Osteocyte (in vitro differentiated cells): ENCODE data around the gene ACYP2. TPM values are rescaled to one million over a fixed set of nuclear protein-coding genes. Genes with fewer than 3 reads are reported as not detected.

Source experiments
- DNase-seq: peaks from one replicate; pipeline ENCODE4 v3.0.0; 2021; ENCODE audit warnings: mixed read lengths; ENCODE audit not compliant: unreplicated experiment; ENCODE audit errors: extremely low spot score
- H3K27ac Mint-ChIP-seq: one replicate; pipeline ENCODE4 v1.8.0; 2021; ENCODE audit warnings: mild to moderate bottlenecking, mixed read lengths; ENCODE audit not compliant: unreplicated experiment
- H3K27me3 Mint-ChIP-seq: one replicate; pipeline ENCODE4 v1.8.0; 2021; ENCODE audit warnings: mixed read lengths; ENCODE audit not compliant: unreplicated experiment
- H3K36me3 Mint-ChIP-seq: one replicate; pipeline ENCODE4 v1.8.0; 2021; ENCODE audit warnings: mixed read lengths; ENCODE audit not compliant: unreplicated experiment
- H3K4me1 Mint-ChIP-seq: one replicate; pipeline ENCODE4 v1.8.0; 2021; ENCODE audit warnings: mixed read lengths; ENCODE audit not compliant: unreplicated experiment
- H3K4me3 Mint-ChIP-seq: one replicate; pipeline ENCODE4 v1.8.0; 2021; ENCODE audit warnings: mild to moderate bottlenecking, moderate library complexity, mixed read lengths; ENCODE audit not compliant: unreplicated experiment
- H3K9me3 Mint-ChIP-seq: one replicate; pipeline ENCODE4 v1.8.0; 2021; ENCODE audit warnings: mixed read lengths; ENCODE audit not compliant: unreplicated experiment
- total RNA-seq: library from RNA; stranded (reverse); gene quantifications from 2 replicates; pipeline ENCODE4 v1.2.1, GENCODE V29; 2021
- TF ChIP-seq, protein P1 (sequence below): fragments of 200-600 bp; sonication (generic); IDR thresholded peaks from 2 replicates; pipeline ENCODE4 v1.5.0; 2021; ENCODE audit warnings: antibody characterized with exemption, mild to moderate bottlenecking, moderate library complexity

Gene ACYP2
- total RNA-seq, 1 donor from 2014 or later = 10.4 TPM

DNA sequence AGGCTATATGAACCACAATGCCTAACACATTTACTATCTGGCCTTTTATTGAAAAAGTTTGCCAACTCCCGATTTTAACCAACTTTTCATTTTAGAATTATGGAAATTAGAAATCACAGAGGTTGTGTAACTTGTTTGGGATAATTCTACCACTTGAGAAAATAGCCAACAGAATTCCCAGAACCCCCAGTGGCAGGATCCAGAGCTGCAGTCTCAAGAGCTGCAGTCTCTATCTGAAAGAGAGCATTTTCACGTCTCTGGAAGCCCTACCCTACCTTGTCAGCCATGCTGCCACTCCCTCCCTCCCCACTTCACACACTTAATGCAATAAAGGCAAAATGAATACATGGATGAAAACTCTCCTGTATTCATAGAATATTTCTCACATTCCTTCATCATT is 164.0 kb downstream of the ACYP2 start:
- peaks cover 3% of the 10 kb centered on the region for H3K36me3 Mint-ChIP-seq
- TF ChIP-seq, protein P1, sequence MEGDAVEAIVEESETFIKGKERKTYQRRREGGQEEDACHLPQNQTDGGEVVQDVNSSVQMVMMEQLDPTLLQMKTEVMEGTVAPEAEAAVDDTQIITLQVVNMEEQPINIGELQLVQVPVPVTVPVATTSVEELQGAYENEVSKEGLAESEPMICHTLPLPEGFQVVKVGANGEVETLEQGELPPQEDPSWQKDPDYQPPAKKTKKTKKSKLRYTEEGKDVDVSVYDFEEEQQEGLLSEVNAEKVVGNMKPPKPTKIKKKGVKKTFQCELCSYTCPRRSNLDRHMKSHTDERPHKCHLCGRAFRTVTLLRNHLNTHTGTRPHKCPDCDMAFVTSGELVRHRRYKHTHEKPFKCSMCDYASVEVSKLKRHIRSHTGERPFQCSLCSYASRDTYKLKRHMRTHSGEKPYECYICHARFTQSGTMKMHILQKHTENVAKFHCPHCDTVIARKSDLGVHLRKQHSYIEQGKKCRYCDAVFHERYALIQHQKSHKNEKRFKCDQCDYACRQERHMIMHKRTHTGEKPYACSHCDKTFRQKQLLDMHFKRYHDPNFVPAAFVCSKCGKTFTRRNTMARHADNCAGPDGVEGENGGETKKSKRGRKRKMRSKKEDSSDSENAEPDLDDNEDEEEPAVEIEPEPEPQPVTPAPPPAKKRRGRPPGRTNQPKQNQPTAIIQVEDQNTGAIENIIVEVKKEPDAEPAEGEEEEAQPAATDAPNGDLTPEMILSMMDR = no peak
- DNase-seq = no peak
- H3K27ac Mint-ChIP-seq = no peak overlapping the region
- no peaks in the 10 kb centered on the region for H3K9me3 Mint-ChIP-seq
- peaks cover 3% of the 10 kb centered on the region for H3K4me1 Mint-ChIP-seq
- peaks cover 19% of the 10 kb centered on the region for H3K27me3 Mint-ChIP-seq
- H3K4me3 Mint-ChIP-seq = no peak overlapping the region

DNA sequence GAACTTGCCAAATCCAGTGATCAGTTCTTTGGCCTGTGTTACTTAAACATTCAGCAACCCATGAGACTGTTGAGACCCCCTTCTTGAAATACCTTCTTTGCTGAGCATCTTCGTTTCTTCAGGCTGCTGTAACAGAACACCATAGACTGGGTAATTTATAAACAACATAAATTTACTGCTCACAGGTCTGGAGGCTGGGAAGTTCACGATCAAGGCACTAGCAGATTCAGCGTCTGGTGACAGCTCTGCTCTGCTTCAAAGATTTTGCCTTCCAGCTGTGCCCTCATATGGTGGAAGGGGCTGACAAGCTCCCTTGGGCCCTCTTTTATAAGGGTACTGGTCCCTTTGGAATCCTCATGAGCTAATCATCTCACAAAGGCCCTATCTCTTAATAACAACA is 169.4 kb downstream of the ACYP2 start:
- TF ChIP-seq, protein P1 = no peak
- peaks cover 16% of the 10 kb centered on the region for H3K27me3 Mint-ChIP-seq

DNA sequence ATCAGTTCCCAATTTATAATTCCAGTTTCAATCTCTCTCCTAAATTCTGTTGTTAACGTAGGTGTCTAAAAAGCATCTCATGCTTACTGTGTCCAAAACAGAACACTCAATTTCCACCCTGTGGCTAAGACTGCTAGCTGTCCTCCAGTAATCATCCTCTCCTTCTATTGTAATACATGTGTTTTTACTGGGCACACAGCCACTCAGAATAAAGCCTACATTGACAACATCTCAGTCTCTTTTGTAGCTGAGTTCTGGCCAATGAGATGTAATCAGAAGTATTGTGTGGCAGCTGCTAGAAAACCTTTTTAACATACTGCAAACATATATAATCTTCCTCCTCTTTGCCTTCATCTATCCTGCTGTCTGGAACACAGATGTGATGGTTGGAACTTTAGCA is 170.0 kb downstream of the ACYP2 start:
- H3K36me3 Mint-ChIP-seq = peaks cover 3% of the 10 kb centered on the region
- TF ChIP-seq, protein P1 = no peak
- H3K4me1 Mint-ChIP-seq = no peaks in the 10 kb centered on the region
- DNase-seq = no peak
- no peak overlapping the region for H3K27ac Mint-ChIP-seq
- H3K9me3 Mint-ChIP-seq = no peaks in the 10 kb centered on the region
- H3K27me3 Mint-ChIP-seq = peaks cover 10% of the 10 kb centered on the region
- no peak overlapping the region for H3K4me3 Mint-ChIP-seq

More for the DNA sequence above, 169.4 kb downstream of the ACYP2 start:
- no peak overlapping the region for H3K27ac Mint-ChIP-seq
- no peak for DNase-seq
- peaks cover 3% of the 10 kb centered on the region for H3K36me3 Mint-ChIP-seq
- no peaks in the 10 kb centered on the region for H3K4me1 Mint-ChIP-seq
- H3K4me3 Mint-ChIP-seq = no peak overlapping the region
- H3K9me3 Mint-ChIP-seq = no peaks in the 10 kb centered on the region

DNA sequence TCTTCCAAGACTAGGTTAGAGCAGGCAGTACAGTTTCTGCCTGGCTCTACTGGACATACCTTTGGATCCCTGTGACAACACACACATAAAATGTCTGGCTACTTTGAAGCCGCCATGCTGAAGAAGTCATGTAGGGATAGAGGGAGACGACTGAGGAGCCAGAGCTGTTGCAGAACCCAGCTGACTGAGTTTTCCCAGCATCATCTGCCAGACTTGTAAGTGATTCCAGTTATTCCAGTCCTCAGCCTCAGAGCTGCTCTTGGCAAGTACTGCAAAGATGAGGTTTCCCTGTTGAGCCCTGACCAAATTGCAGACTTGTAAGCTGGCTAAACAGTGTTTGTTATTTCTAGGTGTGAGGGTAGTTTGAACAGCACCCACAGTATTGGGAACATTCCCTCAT is 172.1 kb downstream of the ACYP2 start:
- Mint-ChIP-seq H3K27me3 (peaks cover 12% of the 10 kb centered on the region), H3K4me3 (no peak overlapping the region), H3K4me1 (no peaks in the 10 kb centered on the region), H3K9me3 (no peaks in the 10 kb centered on the region), H3K36me3 (no peaks in the 10 kb centered on the region), H3K27ac (no peak overlapping the region)
- no peak for DNase-seq
- TF ChIP-seq, protein P1 = no peak

DNA sequence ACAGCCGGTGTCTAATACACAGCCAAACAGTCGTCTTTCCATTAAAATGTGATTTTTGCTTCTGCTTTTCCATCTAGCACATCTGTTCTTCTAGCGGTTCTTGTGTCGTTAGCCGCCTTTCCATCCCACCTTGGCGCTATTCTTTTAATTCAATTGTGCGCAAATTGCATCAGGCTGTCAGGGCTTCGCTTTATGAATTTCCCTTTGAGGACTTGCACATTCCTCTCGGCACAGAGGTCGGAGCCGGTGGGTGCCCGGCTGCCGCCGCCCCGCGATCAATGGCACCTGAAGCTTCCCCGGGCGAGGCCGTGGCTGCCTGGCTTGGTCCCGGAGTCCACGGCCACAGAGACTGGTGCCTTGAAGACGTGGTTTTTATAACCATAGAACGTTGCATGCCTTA is 174.5 kb downstream of the ACYP2 start:
- Mint-ChIP-seq H3K27ac (no peak overlapping the region), H3K4me1 (no peaks in the 10 kb centered on the region), H3K27me3 (peaks cover 12% of the 10 kb centered on the region), H3K36me3 (no peaks in the 10 kb centered on the region), H3K9me3 (no peaks in the 10 kb centered on the region), H3K4me3 (no peak overlapping the region)
- TF ChIP-seq, protein P1 = no peak
- no peak for DNase-seq
